KMS-11 (cell line): ENCODE measurements around the gene KRTAP24-1.

Source experiments
- H2AFZ ChIP-seq: fragments of 200-600 bp; sonication (generic); 2 replicates; pipeline ENCODE4 v1.6.1; 2016; ENCODE audit warnings: antibody characterized with exemption, mixed run types, low read depth
- H3K27ac ChIP-seq: fragments of 200-600 bp; sonication (generic); 2 replicates; pipeline ENCODE4 v1.6.1; 2016; ENCODE audit warnings: mild to moderate bottlenecking, mixed run types
- H3K27me3 ChIP-seq: fragments of 200-600 bp; sonication (generic); 2 replicates; pipeline ENCODE4 v1.6.1; 2017; ENCODE audit warnings: mild to moderate bottlenecking, low read depth, mixed run types, moderate library complexity; ENCODE audit not compliant: insufficient read depth
- H3K36me3 ChIP-seq: fragments of 200-600 bp; sonication (generic); 2 replicates; pipeline ENCODE4 v1.6.1; 2017; ENCODE audit warnings: mild to moderate bottlenecking, mixed run types; ENCODE audit not compliant: insufficient read depth
- H3K4me1 ChIP-seq: fragments of 200-600 bp; sonication (generic); 2 replicates; pipeline ENCODE4 v1.6.1; 2016; ENCODE audit warnings: mild to moderate bottlenecking, low read depth, mixed run types; ENCODE audit not compliant: poor library complexity, severe bottlenecking
- H3K4me2 ChIP-seq: fragments of 200-600 bp; sonication (generic); 2 replicates; pipeline ENCODE4 v1.7.0; 2016; ENCODE audit warnings: mild to moderate bottlenecking, mixed run types
- H3K4me3 ChIP-seq: fragments of 200-600 bp; sonication (generic); IDR thresholded peaks from 2 replicates; pipeline ENCODE4 v1.6.1; 2017; ENCODE audit warnings: low read depth, low read length, mixed read lengths; ENCODE audit not compliant: insufficient read depth
- H3K79me2 ChIP-seq: fragments of 200-600 bp; sonication (generic); 2 replicates; pipeline ENCODE4 v1.6.1; 2016; ENCODE audit warnings: low read depth, mixed run types; ENCODE audit not compliant: insufficient read depth
- H3K9ac ChIP-seq: fragments of 200-600 bp; sonication (generic); 2 replicates; pipeline ENCODE4 v1.6.1; 2016; ENCODE audit warnings: mild to moderate bottlenecking, mixed run types
- H4K20me1 ChIP-seq: fragments of 200-600 bp; sonication (generic); 2 replicates; pipeline ENCODE4 v1.6.1; 2016; ENCODE audit warnings: mild to moderate bottlenecking, mixed run types; ENCODE audit not compliant: insufficient read depth
- TF ChIP-seq, protein P1 (sequence below): fragments of 200-600 bp; sonication (generic); conservative IDR thresholded peaks from 2 replicates; pipeline ENCODE4 v1.6.1; 2017; ENCODE audit warnings: low read depth, mild to moderate bottlenecking, antibody characterized with exemption, low read length, moderate library complexity, mixed read lengths

Gene KRTAP24-1

GRCh38 chr21:30315701-30316100 is 33.0 kb upstream of the KRTAP24-1 start:
- Histone ChIP-seq H3K27me3 (no peaks in the 10 kb centered on the region), H3K4me2 (no peak overlapping the region), H3K4me1 (no peaks in the 10 kb centered on the region), H3K27ac (no peak overlapping the region), H3K79me2 (no peaks in the 10 kb centered on the region), H3K9ac (no peak overlapping the region), H4K20me1 (no peaks in the 10 kb centered on the region), H3K36me3 (no peaks in the 10 kb centered on the region), H3K4me3 (no peak overlapping the region), H2AFZ (no peak overlapping the region)
- TF ChIP-seq, protein P1, sequence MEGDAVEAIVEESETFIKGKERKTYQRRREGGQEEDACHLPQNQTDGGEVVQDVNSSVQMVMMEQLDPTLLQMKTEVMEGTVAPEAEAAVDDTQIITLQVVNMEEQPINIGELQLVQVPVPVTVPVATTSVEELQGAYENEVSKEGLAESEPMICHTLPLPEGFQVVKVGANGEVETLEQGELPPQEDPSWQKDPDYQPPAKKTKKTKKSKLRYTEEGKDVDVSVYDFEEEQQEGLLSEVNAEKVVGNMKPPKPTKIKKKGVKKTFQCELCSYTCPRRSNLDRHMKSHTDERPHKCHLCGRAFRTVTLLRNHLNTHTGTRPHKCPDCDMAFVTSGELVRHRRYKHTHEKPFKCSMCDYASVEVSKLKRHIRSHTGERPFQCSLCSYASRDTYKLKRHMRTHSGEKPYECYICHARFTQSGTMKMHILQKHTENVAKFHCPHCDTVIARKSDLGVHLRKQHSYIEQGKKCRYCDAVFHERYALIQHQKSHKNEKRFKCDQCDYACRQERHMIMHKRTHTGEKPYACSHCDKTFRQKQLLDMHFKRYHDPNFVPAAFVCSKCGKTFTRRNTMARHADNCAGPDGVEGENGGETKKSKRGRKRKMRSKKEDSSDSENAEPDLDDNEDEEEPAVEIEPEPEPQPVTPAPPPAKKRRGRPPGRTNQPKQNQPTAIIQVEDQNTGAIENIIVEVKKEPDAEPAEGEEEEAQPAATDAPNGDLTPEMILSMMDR = no peak

DNA sequence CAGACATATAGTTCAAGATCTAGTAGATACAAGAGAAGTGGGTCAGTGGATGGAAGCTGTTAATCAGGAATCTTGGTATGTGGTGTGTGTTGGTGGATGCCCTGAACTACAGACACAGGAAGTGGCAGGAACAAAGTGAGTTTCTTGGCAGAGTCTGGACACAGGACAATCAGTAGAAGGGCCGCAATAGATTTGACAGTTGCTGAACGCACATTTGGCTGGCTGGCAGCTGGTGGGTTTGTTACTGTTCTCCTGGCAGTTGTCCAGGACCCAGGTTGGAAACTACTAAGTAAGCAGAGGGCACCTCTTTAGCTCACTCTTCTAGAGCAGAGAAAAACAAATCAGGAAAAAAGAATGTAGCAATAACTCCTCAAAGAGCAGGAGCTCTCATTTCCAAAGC is 24.1 kb upstream of the KRTAP24-1 start:
- no peak overlapping the region for H3K27ac ChIP-seq
- H3K9ac ChIP-seq = no peak overlapping the region
- no peak overlapping the region for H3K4me3 ChIP-seq
- TF ChIP-seq, protein P1 = no peak
- no peaks in the 10 kb centered on the region for H4K20me1 ChIP-seq
- no peak overlapping the region for H2AFZ ChIP-seq
- H3K27me3 ChIP-seq = no peaks in the 10 kb centered on the region
- H3K4me1 ChIP-seq = no peaks in the 10 kb centered on the region
- no peaks in the 10 kb centered on the region for H3K36me3 ChIP-seq
- no peaks in the 10 kb centered on the region for H3K79me2 ChIP-seq
- no peak overlapping the region for H3K4me2 ChIP-seq

GRCh38 chr21:30305136-30305535 is 22.4 kb upstream of the KRTAP24-1 start:
- Histone ChIP-seq H3K27ac (no peak overlapping the region), H3K27me3 (no peaks in the 10 kb centered on the region), H3K4me1 (no peaks in the 10 kb centered on the region), H3K79me2 (no peaks in the 10 kb centered on the region), H3K4me2 (no peak overlapping the region), H2AFZ (no peak overlapping the region), H3K9ac (no peak overlapping the region), H3K36me3 (no peaks in the 10 kb centered on the region), H4K20me1 (no peaks in the 10 kb centered on the region), H3K4me3 (no peak overlapping the region)
- TF ChIP-seq, protein P1 = no peak

DNA sequence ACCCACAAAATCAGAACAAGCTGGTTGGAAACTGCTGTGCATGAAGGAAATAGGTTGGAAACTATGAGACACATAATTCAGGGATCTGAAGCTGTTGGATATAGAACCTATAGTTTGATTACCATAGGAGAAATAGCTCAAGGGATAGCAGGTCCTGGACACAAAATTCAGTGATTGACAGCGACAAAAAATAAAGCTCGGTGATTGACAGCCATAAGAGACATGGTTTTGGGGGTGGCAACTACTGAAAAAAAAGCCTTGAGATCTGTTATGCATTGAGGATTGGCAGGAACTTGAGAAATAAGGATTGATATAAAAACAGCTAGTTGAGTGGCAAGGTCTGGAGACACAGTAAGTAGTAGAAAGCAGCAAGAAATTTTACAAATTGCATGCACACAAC is 6.5 kb upstream of the KRTAP24-1 start, which contains the start of gene KRTAP25-1:
KRTAP25-1 (minus strand) TSS at position 300 of the 400 bp plus-strand sequence; CDS start at position 276, 24 bp downstream.
- Histone ChIP-seq H3K27me3 (no peaks in the 10 kb centered on the region), H3K4me1 (no peaks in the 10 kb centered on the region), H3K4me2 (no peak within 1 kb of the TSS), H3K36me3 (no peaks in the 10 kb centered on the region), H3K27ac (no peak within 1 kb of the TSS), H3K4me3 (no peak within 1 kb of the TSS), H3K79me2 (no peaks in the 10 kb centered on the region), H2AFZ (no peak within 1 kb of the TSS), H4K20me1 (no peaks in the 10 kb centered on the region), H3K9ac (no peak within 1 kb of the TSS)
- TF ChIP-seq, protein P1 = no peak
